Left lung (tissue), 10 donors: ENCODE results near the gene ACTN1. TPM values are rescaled to one million over a fixed set of nuclear protein-coding genes. Genes with fewer than 3 reads are reported as not detected.

Experiments
- ATAC-seq: fragments of 200-7000 bp; cut with Tn5 transposase; one replicate; pipeline ENCODE4 v1.9.1; 2020; ENCODE audit warnings: moderate library complexity
- DNase-seq, 4 donors: peaks; one replicate each; pipeline ENCODE4 v3.0.0-alpha.2; 2013 to 2020
- H3K27ac ChIP-seq, 2 donors: fragments of 200-600 bp; sonication (generic) in 1 of 2; one replicate each; pipeline versions ENCODE4 v1.5.0 to v1.8.0; 2020 to 2021
- H3K27me3 ChIP-seq, 2 donors: fragments of 200-600 bp; sonication (generic) in 1 of 2; one replicate each; pipeline versions ENCODE4 v1.5.0 to v1.8.0; 2020 to 2021
- H3K36me3 ChIP-seq, 2 donors: fragments of 200-600 bp; sonication (generic) in 1 of 2; one replicate each; pipeline versions ENCODE4 v1.5.0 to v1.8.0; 2020 to 2021
- H3K4me1 ChIP-seq, 2 donors: fragments of 200-600 bp; one replicate each; pipeline ENCODE4 v1.8.0; 2021
- H3K4me3 ChIP-seq, 2 donors: fragments of 200-600 bp; sonication (generic) in 1 of 2; one replicate each; pipeline versions ENCODE4 v1.5.0 to v1.8.0; 2020 to 2021; ENCODE audit warnings: mild to moderate bottlenecking in 1 of 2
- H3K9me3 ChIP-seq, 2 donors: fragments of 200-600 bp; sonication (generic) in 1 of 2; one replicate each; pipeline versions ENCODE4 v1.5.0 to v1.8.0; 2020 to 2021
- CTCF ChIP-seq, 2 donors: fragments of 200-600 bp; sonication (generic) in 1 of 2; IDR thresholded peaks; one replicate each; pipeline versions ENCODE4 v1.5.0 to v1.8.0; 2021; ENCODE audit warnings: antibody characterized with exemption in 2 of 2
- intact Hi-C, 2 donors: fragments of 100-400 bp; cut with DNase I; formaldehyde crosslinking; loops; one replicate each; pipeline versions ENCODE4 v1.11.2 to v1.14.2; 2022
- polyA plus RNA-seq, 6 donors: library from polyadenylated mRNA; unstranded; fragments of 120-200 nt; gene quantifications; one replicate each; pipeline ENCODE4 v1.2.1, GENCODE V29; 2013; ENCODE audit not compliant: insufficient read length in 6 of 6
- total RNA-seq, 2 donors: library from RNA; stranded (reverse); fragmentation: NEBNext Ultra II Directional; extraction: Animal tissue kit (Norgen Biotek cat#: 25700); gene quantifications; one replicate each; pipeline ENCODE4 v1.2.1, GENCODE V29; 2021
- donor health status: DM: no; HTN: yes; CAD: no.
- donor health status: DM: no; HTN: no; CAD: no.

The ACTN1 gene
- total and polyA plus RNA-seq, 8 donors: 125 to 225 (median 146) TPM

DNA sequence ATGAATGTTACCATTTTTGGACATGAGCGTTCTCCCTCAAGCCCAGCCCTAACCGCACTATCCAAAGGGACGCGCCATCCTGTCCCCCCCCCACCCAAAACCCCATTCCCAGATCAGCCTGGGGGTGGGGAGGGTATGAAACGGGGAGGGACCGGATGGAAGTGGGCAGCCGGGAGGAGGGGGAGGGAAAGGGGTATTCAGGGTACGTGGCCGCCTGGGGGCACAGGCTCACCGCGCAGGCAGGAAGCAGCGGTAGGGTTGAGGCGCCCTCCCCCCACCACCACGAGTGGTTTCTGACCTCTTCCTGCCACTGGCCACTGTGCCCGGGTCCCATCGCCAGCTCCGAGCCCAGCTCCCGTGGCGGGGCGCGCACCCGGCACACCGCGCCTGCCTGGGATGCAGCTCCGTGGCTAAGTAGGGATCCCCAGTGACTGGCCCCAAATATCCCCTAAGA, 1.4 kb downstream of the ACTN1 start:
- intact Hi-C loops: no loop called here
- Histone ChIP-seq H3K4me1 (peaks cover 15 to 58% of the 10 kb centered on the region in 2 donors), H3K36me3 (peaks cover 0 to 21% of the 10 kb centered on the region in 2 donors), H3K27me3 (no peaks in the 10 kb centered on the region), H3K27ac (peak overlapping the region; percentile 95 to 96), H3K4me3 (peak overlapping the region; percentile 93 to 96), H3K9me3 (no peaks in the 10 kb centered on the region)
- TF ChIP-seq CTCF (IDR thresholded peaks at IDR 0.05): no peak
- DNase-seq (peak in 3 of 4 donors; percentile 78 to 92 (median 80)), ATAC-seq (peak; percentile 30)

DNA sequence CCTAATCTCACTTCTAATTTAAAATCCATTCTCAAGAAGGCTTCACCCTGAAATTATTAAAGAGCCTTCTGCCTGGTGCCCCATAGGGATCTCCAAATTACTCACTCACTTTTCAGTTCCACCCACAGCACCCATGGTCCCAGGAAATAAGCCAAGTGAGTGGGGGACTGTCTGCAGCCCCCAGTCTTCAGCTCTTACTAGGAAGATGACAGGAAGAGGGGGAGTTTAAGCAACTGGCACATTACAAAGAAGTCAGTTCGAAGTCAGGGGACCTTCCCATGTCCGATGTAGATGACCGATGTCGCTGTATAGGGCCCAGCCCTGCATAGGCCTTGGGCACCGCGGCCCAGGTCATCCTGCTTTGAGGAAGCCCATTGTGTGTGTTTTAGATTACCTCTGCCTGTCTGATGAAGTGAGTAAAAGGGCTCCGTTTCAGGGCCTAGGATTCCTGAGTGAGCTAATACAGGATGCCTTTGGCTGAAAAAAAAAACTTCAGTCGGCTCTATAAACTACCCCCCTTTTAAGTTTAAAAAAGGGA, 1.9 kb downstream of the ACTN1 start:
- no peak for ATAC-seq
- intact Hi-C loops: no loop called here
- Histone ChIP-seq H3K27me3 (no peaks in the 10 kb centered on the region), H3K27ac (peak overlapping the region; percentile 95 to 96), H3K36me3 (peaks cover 0 to 26% of the 10 kb centered on the region in 2 donors), H3K9me3 (no peaks in the 10 kb centered on the region), H3K4me3 (peak overlapping the region; percentile 93 to 96), H3K4me1 (peaks cover 15 to 61% of the 10 kb centered on the region in 2 donors)
- no peak for TF ChIP-seq CTCF (IDR thresholded peaks at IDR 0.05)
- no peak for DNase-seq

DNA sequence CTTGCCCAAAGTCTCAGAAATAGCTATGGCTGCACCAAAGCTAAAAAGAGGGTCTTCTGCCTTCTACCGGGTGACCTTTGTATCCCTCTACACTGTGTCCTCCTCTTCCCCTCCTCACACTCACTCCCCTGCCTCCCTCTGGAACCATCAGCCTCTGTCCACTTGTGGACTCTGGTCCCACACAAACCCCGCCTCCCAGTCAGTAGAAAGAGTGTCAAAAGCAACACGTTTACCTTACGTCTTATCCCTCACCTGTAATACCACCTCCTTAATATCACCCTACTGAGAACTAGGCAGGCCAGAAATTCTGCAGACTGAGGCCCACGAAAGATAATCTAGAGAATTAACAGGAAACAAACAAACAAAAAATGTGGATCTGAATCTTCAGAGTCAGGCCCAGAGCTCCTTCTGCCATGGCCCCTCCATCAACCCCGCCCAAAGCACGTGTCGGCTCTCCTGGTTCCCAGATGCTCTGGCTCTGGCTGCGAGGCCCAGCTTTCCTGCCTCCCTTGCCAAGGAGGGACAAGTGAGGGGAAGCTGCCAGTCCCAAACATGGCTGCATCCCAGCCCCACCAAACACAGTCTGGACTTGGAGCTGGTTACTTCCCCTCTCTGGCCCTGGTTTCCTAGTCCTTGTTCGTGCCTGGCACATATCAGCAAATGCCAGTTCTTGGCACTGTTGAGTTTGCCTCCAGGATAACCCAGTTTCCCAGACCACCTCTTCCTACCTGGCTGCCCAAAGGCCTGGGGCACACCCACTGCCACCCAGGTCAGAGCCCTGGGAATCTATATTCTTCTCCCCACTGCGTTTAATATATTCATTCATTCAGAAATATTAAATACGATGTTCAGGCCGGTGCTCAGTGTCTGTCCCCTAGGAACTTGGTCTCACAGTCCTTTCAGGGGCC, 2.7 kb downstream of the ACTN1 start:
- ATAC-seq (no peak), DNase-seq (no peak)
- H3K9me3 ChIP-seq: no peaks in the 10 kb centered on the region
- H3K4me1 ChIP-seq: peaks cover 15 to 67% of the 10 kb centered on the region in 2 donors
- intact Hi-C loops: no loop called here
- no peaks in the 10 kb centered on the region for H3K27me3 ChIP-seq
- H3K27ac ChIP-seq: peak overlapping the region; percentile 95 to 96
- peak overlapping the region; percentile 93 to 96 for H3K4me3 ChIP-seq
- H3K36me3 ChIP-seq: peaks cover 0 to 28% of the 10 kb centered on the region in 2 donors
- no peak for TF ChIP-seq CTCF (IDR thresholded peaks at IDR 0.05)

DNA sequence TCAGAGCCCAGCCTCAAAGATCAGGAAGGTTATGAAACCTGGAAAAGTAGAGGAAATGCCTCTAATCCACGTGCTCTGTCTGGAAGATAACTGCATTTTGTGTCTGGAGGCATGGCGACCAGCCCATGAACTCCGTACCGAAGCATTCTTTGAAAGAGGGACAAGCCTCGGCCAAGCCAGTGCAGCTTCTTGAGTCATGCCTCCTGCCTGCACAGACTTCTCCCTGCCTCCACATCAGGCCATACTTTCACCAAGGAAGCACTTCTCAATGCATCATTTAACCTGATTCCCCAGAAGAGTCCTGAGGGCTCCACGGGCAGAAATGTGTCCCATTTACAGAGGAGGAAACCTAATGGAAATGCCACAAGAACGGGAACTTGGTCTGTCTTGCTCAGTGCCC, 3.4 kb downstream of the ACTN1 start:
- no peaks in the 10 kb centered on the region for H3K27me3 ChIP-seq
- H3K36me3 ChIP-seq: peaks cover 0 to 28% of the 10 kb centered on the region in 2 donors
- H3K27ac ChIP-seq: no peak overlapping the region
- TF ChIP-seq CTCF (IDR thresholded peaks at IDR 0.05): no peak
- intact Hi-C loops: no loop called here
- ATAC-seq (no peak), DNase-seq (no peak)
- peaks cover 15 to 68% of the 10 kb centered on the region in 2 donors for H3K4me1 ChIP-seq
- H3K9me3 ChIP-seq: no peaks in the 10 kb centered on the region
- no peak overlapping the region for H3K4me3 ChIP-seq

DNA sequence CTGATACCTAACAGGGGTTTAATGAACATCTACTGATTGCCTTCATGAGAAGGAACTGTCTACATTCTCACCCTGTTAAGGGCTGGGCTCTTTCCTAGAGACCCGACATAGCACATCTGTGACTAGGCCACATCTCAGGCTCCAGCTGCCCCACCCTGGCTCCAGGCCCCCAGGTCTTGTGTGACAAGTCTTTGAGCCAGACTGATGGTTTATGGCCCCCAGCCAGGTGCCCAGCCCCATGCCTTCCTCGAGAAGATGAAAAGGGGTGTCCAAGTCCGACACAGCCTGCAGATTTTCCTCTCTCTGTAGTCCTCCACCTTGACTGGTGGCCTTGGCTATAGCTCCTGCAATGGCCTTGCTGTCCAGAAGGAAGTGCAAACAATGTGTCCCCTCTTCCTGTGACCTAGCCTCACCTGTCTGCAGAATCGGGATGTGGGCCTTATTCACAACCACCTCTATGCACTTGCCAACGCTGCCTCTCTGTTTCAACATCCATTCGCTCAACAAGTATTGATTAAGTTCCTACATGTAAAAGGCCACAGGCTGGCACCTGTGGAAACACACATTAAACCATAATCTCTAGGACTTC, 4.2 kb downstream of the ACTN1 start:
- ATAC-seq: no peak
- no peak overlapping the region for H3K4me3 ChIP-seq
- H3K9me3 ChIP-seq: no peaks in the 10 kb centered on the region
- H3K36me3 ChIP-seq: peaks cover 0 to 28% of the 10 kb centered on the region in 2 donors
- no peak overlapping the region for H3K27ac ChIP-seq
- peaks cover 19 to 68% of the 10 kb centered on the region in 2 donors for H3K4me1 ChIP-seq
- DNase-seq: no peak
- H3K27me3 ChIP-seq: no peaks in the 10 kb centered on the region
- TF ChIP-seq CTCF (IDR thresholded peaks at IDR 0.05): no peak
- intact Hi-C loops: no loop called here
